Esophagus muscularis mucosa (tissue), 4 donors: ENCODE data around the gene GALNT6. TPM values are rescaled to one million over a fixed set of nuclear protein-coding genes. Genes with fewer than 3 reads are reported as not detected.

Experiments used
- DNase-seq: peaks from one replicate; pipeline ENCODE4 v3.0.0-alpha.2; 2017; ENCODE audit errors: extremely low spot score
- H3K27ac ChIP-seq, 4 donors: fragments of 200-600 bp; sonication (generic); replicated peaks in 1 of 4; 1 replicate in 3 of 4; 2 replicates in 1 of 4; pipeline ENCODE4 v1.5.1; 2016 to 2019; ENCODE audit warnings: mild to moderate bottlenecking in 1 of 4
- H3K27me3 ChIP-seq, 4 donors: fragments of 200-600 bp; sonication (generic); one replicate each; pipeline versions ENCODE4 v1.5.1 to v1.6.0; 2016 to 2019
- H3K36me3 ChIP-seq, 4 donors: fragments of 200-600 bp; sonication (generic); one replicate each; pipeline ENCODE4 v1.5.1; 2016 to 2019
- H3K4me1 ChIP-seq, 4 donors: fragments of 200-600 bp; sonication (generic); one replicate each; pipeline ENCODE4 v1.5.1; 2016 to 2019
- H3K4me3 ChIP-seq, 4 donors: fragments of 200-600 bp; sonication (generic); 1 replicate in 2 of 4; 2 replicates in 2 of 4; pipeline ENCODE4 v1.5.1; 2016 to 2019; ENCODE audit warnings: mild to moderate bottlenecking in 4 of 4, moderate library complexity in 1 of 4
- H3K9me3 ChIP-seq, 4 donors: fragments of 200-600 bp; sonication (generic); 1 replicate in 3 of 4; 2 replicates in 1 of 4; pipeline ENCODE4 v1.5.1; 2016 to 2019
- CTCF ChIP-seq, 3 experiments: fragments of 200-600 bp in 2 of 3; fragments of 450-650 bp in 1 of 3; sonication (generic) in 2 of 3; IDR thresholded peaks; one replicate each; pipeline ENCODE4 v1.5.1; 2017 to 2019; ENCODE audit warnings: antibody characterized with exemption in 3 of 3, mild to moderate bottlenecking in 2 of 3, moderate library complexity in 1 of 3
- EP300 ChIP-seq: sonication (generic); formaldehyde crosslinking; IDR thresholded peaks from one replicate; pipeline ENCODE4 v1.6.1; 2017; ENCODE audit warnings: antibody characterized with exemption
- POLR2A ChIP-seq: fragments of 450-650 bp; IDR thresholded peaks from one replicate; pipeline ENCODE4 v1.6.1; 2017; ENCODE audit warnings: antibody characterized with exemption, moderate library complexity, mild to moderate bottlenecking, low read depth
- POLR2AphosphoS5 ChIP-seq, 2 donors: sonication (generic); formaldehyde crosslinking; IDR thresholded peaks; one replicate each; pipeline ENCODE4 v1.6.1; 2017; ENCODE audit warnings: antibody characterized with exemption in 2 of 2
- WGBS: methylation state at CpG from one replicate; pipeline ENCODE4 v1.1.5; 2018; 5-methylcytosine and 5-hydroxymethylcytosine counted together
- intact Hi-C: fragments of 100-400 bp; cut with DNase I; formaldehyde crosslinking; loops from one replicate; pipeline ENCODE4 v1.15.1; 2023
- total RNA-seq, 4 donors: library from RNA; depleted of rRNA; stranded (reverse); fragments of >200 nt; gene quantifications; one replicate each; pipeline versions ENCODE4 v1.1.0 to v1.2.1, GENCODE V29; 2016

Gene GALNT6
- total RNA-seq, 4 donors from 2014 or later = 1.4 to 5.8 (median 3.1) TPM

GRCh38 chr12:51360315-51360714, 30.9 kb downstream of the GALNT6 start:
- Histone ChIP-seq H3K4me1 (no peaks in the 10 kb centered on the region), H3K27ac (no peak overlapping the region), H3K27me3 (no peaks in the 10 kb centered on the region), H3K36me3 (no peaks in the 10 kb centered on the region), H3K4me3 (no peak overlapping the region), H3K9me3 (no peaks in the 10 kb centered on the region)
- WGBS = 94% methylated on average over 2 of the region's 2 CpGs
- DNase-seq = no peak
- intact Hi-C loops = no loop called here
- TF ChIP-seq POLR2A (no peak), POLR2AphosphoS5 (IDR thresholded peaks at IDR 0.05) (no peak), EP300 (no peak), CTCF (IDR thresholded peaks at IDR 0.05) (no peak)

GRCh38 chr12:51359851-51360250, 31.4 kb downstream of the GALNT6 start:
- no peak for DNase-seq
- 95% methylated on average over 4 of the region's 4 CpGs for WGBS
- intact Hi-C loops = no loop called here
- H3K4me1 ChIP-seq = no peaks in the 10 kb centered on the region
- H3K36me3 ChIP-seq = no peaks in the 10 kb centered on the region
- no peaks in the 10 kb centered on the region for H3K9me3 ChIP-seq
- no peaks in the 10 kb centered on the region for H3K27me3 ChIP-seq
- TF ChIP-seq POLR2AphosphoS5 (IDR thresholded peaks at IDR 0.05) (no peak), POLR2A (no peak), CTCF (IDR thresholded peaks at IDR 0.05) (no peak), EP300 (no peak)
- no peak overlapping the region for H3K4me3 ChIP-seq
- no peak overlapping the region for H3K27ac ChIP-seq

- no peak for DNase-seq
- Histone ChIP-seq H3K4me3 (no peak overlapping the region), H3K27ac (no peak overlapping the region), H3K4me1 (no peaks in the 10 kb centered on the region), H3K36me3 (no peaks in the 10 kb centered on the region), H3K27me3 (peaks cover 0 to 3% (median 0%) of the 10 kb centered on the region in 4 donors), H3K9me3 (no peaks in the 10 kb centered on the region)
- no peak for TF ChIP-seq POLR2AphosphoS5 (IDR thresholded peaks at IDR 0.05)
- no peak for TF ChIP-seq EP300
- TF ChIP-seq POLR2A = no peak
- TF ChIP-seq CTCF (IDR thresholded peaks at IDR 0.05) = no peak
- intact Hi-C loops = no loop called here
- WGBS = 94% methylated on average over 8 of the region's 8 CpGs
These were observed 32.7 kb downstream of the GALNT6 start for GRCh38 chr12:51358496-51358895.

- Histone ChIP-seq H3K36me3 (no peaks in the 10 kb centered on the region), H3K9me3 (no peaks in the 10 kb centered on the region), H3K27me3 (peaks cover 0 to 3% (median 0%) of the 10 kb centered on the region in 4 donors), H3K27ac (no peak overlapping the region), H3K4me1 (no peaks in the 10 kb centered on the region), H3K4me3 (no peak overlapping the region)
- DNase-seq = no peak
- 90% methylated on average over 5 of the region's 10 CpGs for WGBS
- no peak for TF ChIP-seq POLR2A
- no peak for TF ChIP-seq CTCF (IDR thresholded peaks at IDR 0.05)
- TF ChIP-seq EP300 = no peak
- TF ChIP-seq POLR2AphosphoS5 (IDR thresholded peaks at IDR 0.05) = no peak
- intact Hi-C loops = no loop called here
These were observed 33.7 kb downstream of the GALNT6 start for GRCh38 chr12:51357374-51358047.
